Pons (tissue), 1 donor: ENCODE data around the gene IVD.

Experiments used
- DNase-seq: peaks from one replicate; pipeline ENCODE4 v3.0.0-alpha.2; 2016; ENCODE audit warnings: low spot score

Gene IVD

DNA sequence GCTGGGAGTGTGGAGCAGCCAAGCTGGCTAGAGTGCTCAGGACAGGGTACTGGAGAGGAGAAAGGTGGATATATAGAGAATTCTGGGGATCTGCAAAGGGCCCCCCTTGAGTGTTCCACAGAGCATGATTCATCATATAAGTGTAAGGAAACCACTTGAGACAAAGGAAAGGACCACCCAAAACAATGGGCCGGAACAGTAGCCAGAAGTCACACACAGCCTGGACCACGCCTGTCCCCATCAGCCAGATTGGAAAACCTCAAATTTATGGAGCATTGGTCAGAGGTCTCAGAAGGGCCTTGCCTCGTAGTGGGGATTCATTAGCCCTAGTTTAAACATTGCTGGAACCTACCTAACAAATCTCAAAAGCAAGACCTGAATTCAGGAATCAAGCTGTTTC lies 28.0 kb upstream of the IVD start:
- no peak for DNase-seq

DNA sequence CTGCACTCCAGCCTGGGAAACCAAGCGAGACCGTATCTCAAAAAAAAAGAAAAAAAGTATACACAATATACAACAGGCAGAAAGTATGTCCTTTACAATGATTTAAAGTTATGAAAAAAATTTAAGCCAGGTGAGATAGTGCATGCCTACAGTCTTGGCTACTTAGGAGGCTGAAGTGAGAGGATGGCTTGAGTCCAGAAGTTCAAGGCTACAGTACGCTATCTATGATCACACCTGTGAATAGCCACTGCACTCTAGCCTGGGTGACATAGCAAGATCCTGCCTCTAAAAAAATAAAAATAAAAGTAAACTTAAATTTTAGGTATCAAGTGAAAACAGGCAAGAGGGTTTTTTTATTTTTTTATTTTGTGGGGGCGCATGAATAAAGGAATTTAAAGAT lies 26.2 kb upstream of the IVD start:
- no peak for DNase-seq

DNA sequence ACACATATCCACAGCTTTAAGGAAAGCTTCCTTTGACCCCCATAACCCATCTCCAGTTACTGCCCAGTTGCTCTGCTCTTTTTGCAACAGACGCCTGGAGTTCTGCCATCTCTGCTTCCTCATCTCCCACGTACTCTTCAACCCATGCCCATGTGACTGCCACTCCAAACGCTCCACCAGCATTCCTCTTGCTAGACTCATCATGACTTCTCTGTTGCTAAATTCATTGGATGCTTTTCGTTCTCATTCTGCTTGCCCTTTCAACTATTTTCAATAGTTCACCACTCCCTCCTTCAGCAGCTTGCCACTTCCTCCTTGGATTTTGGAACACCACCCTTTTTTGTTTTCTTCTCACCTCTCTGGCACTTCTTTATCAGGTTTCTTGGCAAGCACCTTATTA lies 25.7 kb upstream of the IVD start:
- peak; percentile 65 for DNase-seq

DNA sequence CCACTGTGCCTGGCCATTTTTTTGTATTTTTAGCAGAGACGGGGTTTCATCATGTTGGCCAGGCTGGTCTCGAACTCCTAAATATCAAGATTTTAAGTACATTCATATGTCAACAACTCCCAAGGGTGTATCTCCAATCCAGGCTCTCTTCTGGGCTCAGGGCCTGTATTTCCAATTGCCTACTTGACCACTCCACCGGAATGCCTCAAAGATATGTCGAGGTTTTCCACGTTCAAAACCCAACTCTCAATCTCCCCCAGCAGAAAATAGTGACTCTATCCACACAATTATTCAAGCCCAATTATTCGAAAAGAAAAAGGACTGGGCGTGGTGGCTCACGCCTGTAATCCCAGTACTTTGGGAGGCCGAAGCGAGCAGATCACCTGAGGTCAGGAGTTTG lies 25.0 kb upstream of the IVD start:
- DNase-seq, result no peak

DNA sequence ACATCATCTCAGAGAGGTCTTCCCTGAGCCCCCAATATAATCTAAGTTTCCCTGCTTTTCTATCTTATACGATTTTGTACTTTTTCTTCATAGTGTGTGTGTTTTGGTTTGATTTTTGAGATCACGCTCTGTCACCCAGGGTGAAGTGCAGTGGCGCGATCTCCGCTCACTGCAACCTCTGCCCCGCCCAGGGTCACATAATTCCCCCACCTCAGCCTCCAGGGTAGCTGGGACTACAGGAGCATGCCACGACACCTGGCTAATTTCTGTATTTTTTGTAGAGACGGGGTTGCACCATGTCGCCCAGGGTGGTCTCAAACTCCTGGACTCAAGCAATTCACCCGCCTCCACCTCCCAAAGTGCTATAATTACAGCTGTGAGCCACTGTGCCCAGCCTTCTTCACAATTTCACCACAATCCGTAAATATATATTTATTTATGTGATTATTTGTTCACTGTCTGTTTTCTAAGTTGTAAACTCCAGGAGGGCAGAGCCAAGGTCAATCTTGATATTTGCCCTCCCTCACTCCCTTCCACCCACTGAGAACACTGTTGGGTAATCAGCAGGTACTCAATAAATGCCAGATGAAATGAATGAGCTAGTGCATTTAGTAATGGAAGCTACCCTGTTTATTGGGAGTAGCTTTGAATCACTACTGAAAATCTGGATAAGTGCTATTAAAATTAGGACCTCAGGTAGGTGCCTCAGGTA lies 23.6 kb upstream of the IVD start:
- DNase-seq, result no peak

DNA sequence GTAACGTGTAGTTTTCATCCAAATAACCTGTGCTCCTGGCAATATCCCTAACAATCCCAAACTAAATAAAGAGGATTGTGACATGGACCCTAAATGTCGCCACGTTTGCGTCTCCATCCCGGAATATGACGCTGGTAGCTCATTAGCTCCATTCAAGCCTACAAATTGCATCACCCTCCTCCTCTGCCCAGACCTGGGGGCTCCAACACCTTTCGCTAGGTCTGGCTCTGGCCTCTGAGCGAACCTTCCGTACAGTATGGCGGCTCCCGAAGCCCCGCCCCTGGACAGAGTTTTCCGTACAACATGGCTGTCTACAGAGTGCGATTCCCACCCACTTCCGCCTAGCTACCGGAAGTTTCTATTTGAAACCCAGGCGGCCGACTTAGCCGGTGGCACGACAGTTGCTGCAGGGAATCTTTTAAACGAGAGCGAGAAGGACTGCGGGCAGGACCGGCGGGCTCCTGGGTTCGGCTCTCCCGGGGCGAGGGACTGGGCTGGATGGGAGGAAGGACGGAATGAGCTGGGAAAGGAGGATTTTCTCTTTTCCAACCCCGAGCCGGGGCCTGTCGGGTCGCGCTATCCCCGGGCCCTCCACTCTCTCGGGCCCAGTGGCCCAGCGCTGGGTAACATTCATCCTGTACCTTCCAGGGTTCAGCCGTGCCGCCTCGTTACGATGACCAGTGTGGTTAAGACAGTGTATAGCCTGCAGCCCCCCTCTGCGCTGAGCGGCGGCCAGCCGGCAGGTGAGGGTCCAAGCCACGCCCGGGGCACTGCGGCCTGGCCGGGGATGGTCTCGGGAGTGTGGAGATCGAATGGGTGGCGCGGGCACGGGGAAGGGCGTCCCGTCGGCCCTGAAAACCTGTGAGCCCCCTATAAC lies 22.8 kb upstream of the IVD start, which contains the start of gene KNSTRN:
KNSTRN (plus strand) TSS at position 142 of the 877 bp plus-strand sequence; CDS start at position 257, 115 bp downstream.
- DNase-seq, result peak; percentile 94

DNA sequence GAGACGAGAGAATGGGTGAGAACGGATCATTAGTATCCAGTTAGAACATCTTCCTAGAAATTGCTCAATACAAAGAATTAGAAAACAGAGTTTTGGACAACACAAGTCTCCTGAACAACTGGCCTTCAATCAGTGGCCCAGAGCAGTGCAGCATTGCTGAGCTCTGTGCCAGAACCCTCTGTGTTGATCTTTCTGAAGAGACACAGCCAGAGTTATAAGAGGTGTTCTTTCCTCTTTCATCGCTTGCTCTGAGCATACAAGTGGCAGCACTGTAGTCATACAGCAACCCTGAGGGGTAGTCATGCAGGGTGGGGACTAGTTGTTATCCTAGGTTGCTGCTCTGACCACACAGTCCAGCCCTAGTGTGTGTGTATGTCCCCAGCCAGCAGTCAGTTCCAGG lies 19.1 kb upstream of the IVD start:
- DNase-seq, result no peak

DNA sequence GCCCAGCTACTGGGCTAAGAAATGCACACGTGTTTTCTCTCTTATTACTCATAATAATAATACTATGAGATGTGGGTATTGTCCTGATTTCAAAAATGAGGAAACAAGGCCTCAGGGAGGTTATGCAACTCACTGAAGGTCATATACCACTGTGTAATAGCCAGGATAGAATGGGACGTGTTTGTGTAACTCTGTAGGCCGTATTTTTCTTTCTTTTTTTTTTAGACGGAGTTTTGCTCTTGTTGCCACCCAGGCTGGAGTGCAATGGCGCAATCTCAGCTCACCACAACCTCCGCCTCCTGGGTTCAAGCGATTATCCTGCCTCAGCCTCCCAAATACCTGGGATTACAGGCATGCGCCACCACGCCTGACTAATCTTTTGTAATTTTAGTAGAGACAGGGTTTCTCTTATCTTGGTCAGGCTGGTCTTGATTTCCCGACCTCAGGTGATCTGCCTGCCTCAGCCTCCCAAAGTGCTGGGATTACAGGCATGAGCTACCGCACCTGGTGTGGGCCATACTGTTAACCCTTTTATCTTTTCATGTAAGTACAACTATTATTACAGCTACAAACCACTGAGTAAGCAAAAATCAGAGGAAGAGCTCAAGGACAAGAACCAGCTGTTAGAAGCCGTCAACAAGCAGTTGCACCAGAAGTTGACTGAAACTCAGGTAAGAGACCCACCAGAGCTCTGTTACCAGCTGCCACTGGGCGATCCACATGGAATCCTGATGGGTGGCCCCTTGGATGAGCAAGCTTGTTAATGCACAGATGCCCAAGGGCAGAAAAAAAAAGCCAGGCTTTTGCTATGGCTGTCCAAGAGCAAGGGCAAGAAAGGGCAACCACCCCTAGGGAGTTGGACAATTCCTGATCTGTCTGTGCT lies 16.4 kb upstream of the IVD start:
- DNase-seq, result peak; percentile 24

DNA sequence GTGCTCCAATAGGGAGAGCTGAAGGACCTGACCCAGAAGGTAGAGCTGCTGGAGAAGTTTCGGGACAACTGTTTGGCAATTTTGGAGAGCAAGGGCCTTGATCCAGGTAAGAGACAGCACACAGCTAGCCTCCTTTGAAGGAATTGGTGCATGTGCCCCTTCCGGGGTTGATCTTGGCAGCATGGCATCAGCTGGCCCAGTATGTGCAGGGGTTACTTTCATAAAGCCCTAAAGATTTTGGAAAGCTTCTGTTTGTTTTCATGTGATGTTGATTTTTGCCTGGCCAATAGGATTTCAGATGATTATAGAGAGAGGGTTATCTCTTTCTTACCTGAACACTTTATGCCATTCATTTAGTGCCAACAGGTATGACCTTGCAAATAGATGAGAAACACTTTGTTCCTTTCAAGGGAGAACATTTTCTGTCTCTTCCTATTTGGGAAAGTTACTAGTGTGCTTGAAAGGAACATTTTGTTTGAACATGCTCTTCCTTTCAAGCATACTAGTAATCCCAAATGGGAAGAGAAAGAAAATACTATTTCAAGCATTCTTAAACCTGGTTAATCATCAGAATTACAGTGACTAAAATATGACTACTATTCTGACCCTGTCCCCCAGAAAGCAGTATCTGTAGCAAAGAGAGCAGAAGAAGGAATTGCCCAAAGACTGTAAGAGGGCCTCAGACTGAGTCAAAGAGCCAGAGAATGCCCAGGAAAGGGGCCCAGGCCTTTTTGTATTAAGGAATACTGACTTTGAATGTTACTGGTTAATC lies 15.6 kb upstream of the IVD start:
- no peak for DNase-seq

DNA sequence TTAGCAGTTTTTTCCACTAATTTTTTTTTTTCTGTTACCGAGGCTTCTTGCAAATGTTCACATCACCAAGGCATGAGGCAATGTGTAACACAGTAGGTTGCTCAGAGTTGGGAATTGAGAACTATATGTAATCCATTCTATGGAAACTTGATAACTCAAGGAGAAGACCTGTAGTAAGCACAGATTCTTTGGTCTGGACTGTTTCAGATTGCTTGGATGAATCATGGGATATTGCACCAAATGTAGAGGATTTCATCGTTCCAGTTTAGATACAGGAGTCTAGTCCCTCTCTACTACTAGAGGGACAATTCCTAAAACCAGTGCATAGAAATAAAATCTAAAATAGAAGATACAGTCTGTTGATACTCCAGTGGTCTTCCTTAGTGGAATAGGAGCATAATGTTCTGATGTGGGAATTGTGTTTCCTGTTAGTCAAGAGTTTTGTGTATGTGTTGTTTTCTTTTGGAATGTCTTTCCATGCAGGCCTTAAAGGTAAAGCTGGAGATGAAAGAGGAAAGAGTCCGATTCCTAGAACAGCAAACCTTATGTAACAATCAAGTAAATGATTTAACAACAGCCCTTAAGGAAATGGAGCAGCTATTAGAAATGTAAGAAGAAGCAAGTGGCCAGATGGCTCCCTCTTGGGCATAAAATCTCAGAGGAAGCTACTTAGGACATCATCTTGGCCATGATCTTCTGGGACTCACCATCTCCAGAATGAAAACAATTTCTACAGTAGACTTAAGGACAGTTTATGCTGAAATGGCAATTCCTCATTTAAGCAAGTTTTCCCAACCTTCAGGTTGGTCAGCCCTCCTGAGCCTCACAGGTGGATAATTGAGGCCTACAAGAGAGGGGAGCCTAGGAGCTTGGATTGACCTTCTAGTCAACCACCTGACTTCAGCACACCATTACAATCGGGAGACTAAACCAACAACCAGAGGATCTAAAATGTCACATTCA lies 12.3 kb upstream of the IVD start:
- DNase-seq, result no peak

DNA sequence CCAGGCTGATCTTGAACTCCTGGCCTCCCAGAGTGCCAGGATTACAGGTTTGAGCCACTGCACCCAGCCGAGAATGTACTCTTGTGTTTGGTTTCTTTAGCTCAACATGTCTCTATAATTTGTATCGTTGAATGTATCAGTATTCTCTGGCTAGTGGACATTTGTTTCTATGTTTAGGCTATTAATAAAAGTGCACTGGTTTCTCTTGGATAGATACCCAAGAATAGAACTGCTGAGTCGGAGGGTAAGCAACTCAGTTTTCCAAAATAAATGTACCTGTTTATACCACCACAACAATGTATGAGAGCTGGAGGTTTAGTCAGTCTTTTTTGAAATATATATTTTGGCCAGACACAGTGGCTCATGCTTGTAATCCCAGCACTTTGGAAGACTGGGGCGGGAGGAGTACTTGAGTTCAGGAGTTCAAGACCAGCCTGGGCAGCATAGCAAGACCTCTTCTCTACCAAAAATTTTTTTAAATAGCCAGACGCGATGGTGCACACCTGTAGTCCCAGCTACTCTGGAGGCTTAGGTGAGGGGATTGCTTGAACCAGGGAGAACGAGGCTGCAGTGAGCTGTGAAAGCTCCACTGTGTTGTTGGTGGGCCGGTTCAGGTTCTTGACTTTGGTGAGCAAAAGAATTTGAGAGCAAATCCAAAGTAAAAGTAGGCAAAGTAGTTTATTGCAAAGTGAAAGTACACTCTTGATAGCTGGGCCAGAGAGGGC lies 7.7 kb upstream of the IVD start:
- no peak for DNase-seq

DNA sequence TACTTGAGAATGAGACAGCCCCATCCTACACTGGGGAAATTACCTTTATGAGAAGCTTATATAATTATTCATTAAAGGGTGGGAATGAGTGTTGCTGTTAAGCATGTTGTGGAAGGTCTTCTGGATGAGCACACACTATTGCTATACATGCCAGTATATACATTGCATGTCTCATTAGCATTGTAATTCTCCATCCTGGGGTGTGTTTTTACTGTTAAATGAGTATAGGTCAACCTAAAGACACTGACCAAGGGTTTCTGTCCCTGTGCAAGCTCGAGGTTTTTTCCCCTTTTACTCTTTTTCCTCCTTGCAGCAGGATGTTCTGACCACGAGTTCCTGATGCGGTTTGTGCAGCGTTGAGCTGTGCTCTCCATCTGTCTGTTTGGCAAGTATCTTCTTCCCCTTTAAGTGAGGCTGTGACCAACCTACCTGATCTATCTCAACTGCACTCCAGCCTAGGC lies 7.2 kb upstream of the IVD start:
- DNase-seq, result peak; percentile 83

DNA sequence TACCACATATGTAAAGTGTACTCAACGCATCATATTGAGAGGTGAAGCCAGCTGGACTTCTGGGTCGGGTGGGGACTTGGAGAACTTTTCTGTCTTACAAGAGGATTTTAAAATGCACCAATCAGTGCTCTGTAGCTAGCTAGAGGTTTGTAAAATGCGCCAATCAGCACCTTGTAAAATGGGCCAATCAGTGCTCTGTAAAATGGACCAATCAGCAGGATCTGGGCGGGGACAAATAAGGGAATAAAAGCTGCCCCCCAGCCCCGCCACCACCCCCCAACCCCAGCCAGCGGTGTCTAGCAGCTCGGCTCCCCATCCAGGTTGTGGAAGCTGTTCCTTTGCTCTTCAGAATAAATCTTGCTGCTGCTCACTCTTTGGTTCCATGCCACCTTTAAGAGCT lies 6.2 kb upstream of the IVD start:
- DNase-seq, result no peak

DNA sequence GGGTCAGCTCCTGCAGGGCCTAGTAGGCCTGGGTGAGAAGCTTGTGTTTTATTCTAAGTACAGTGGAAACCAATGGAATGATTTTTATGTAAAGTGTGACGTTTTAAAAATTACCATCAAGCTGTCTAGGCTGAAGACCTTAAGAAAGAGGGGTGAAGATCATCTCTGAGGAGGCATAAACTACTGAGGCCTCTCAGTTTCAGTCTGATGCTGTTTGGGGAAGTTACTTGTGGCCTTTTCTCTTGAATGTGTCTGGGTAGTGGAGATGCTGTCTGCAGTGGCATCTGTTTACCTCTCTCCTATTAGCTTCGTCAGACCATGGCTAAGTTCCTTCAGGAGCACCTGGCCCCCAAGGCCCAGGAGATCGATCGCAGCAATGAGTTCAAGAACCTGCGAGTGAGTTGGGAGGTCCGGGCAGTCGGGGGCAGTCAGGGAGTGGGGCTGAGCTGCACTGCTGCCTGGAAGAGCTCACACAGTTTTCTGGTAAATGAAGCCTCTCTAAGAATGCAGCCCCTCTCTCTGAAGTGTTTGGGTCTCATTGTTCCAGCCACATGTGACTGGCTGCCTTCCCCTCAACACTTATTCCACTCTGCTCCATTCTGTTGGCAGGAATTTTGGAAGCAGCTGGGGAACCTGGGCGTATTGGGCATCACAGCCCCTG lies 1.9 kb downstream of the IVD start:
- DNase-seq, result peak; percentile 36

DNA sequence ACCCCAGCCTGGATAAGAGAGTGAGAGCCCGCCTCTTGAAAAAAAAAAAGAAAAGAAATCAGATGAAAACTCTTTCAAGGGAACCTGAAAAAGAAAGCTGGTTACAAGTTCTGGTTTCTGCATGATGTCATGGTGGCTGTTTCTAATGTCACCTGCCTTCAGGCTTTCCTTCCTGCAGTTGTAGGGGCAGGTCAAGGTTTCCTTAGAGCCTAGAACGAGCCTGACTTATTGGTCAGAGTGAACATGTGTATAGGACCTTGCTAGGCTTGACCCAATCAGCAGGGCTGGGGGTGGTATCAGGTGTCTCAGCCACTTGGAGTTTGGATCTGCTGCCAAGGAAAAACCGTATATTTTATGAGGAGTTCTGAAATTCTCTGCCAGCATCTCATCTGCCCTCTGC lies 3.8 kb downstream of the IVD start:
- DNase-seq, result no peak

DNA sequence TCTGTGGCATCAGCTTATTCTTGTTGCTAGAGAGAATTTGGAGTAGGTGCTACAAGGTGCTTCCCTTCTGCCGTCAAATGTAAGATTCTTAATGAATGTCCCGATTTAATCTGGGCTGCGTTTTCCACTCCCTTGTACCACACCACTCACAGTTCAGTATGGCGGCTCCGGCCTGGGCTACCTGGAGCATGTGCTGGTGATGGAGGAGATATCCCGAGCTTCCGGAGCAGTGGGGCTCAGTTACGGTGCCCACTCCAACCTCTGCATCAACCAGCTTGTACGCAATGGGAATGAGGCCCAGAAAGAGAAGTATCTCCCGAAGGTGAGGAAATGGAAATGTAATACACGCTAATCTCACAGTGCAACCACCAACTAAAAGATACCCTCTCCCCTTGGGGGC lies 4.9 kb downstream of the IVD start:
- DNase-seq, result no peak

DNA sequence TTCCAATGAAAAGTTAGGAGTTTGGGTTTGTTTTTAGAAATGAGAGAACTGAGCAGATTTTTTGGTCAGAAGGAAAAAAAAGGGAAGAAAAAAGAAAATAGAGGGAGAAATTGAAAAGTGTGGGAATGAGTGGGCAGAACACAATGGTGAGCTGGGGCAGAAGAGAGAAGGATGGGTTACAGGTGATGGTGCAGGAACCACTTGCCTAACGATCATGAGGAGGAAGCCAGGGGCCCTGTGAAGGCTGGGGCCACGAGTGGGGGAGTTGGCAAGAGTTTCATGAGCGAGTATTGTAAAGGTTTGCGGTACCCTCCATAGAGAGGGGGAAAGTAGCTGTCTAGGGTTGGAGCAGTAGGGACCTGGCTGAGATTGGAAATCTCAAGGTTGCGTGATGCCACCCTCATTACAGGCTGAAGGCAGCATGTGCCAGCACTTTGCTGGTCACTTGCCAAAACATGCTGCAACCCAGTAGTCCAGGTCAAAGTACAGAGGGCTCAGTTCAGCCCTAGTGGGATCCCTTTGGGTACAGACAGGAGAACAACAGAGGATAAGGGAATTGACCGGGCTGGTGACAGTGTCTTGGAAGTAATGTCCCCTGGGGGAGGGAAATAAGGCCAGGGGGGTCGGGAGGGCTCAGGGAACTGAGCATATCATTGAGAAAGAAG lies 6.6 kb downstream of the IVD start:
- no peak for DNase-seq

DNA sequence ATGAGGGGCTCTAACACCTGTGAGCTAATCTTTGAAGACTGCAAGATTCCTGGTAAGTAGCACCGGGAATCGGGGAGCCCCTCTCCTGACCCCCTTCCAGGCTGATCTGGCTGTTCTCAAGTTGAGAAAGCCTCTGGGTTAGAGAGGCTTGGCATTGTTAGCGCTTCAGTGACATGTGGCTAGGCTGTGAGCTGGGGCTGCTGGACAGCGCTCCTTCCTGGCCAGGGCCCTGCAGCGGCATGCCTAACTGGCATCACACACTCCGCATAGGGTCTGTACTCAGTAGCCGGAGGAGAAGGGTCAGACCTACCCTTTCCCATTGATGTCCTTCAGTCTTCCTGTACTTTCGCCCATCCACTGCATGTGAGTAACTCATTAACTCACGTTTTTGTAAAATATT lies 7.4 kb downstream of the IVD start:
- no peak for DNase-seq

DNA sequence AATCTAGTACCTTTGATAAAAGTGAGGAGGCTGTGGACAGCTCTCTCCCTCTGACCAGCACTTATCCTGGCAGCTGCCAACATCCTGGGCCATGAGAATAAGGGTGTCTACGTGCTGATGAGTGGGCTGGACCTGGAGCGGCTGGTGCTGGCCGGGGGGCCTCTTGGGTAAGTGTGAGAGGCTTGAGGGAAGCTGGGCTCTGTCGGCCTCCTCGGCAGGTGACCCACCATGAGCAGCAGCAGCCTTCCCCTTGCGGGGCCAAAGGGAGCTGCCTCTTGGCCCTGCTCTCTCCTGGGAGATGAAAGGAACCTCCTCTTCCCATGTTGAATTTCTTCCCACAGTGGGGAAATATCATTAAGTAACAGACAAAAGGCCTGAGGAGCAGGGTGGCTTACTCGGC lies 9.2 kb downstream of the IVD start:
- no peak for DNase-seq
